Esophagus (tissue), 2 donors: ENCODE measurements around the gene FLOT1. TPM values are rescaled to one million over a fixed set of nuclear protein-coding genes. Genes with fewer than 3 reads are reported as not detected.
A peak's percentile ranks its signal among the peaks of the same experiment; 100 is the strongest.
"Not testable (repeated sequence)": the region's sequence is repeated elsewhere in the genome, so short reads cannot be mapped to it uniquely, and the experiment has no call there.

Experiments used
- H3K27ac ChIP-seq, 2 donors: one replicate each; pipeline ENCODE4 v1.5.1; 2013; ENCODE audit warnings: low read depth in 2 of 2, mild to moderate bottlenecking in 2 of 2, inconsistent platforms in 1 of 2, low read length in 1 of 2, moderate library complexity in 1 of 2
- H3K27me3 ChIP-seq, 2 donors: one replicate each; pipeline ENCODE4 v1.6.1; 2013; ENCODE audit warnings: low read length in 2 of 2, control low read depth in 1 of 2, mild to moderate bottlenecking in 1 of 2; ENCODE audit not compliant: insufficient read depth in 2 of 2, control insufficient read depth in 1 of 2
- H3K36me3 ChIP-seq, 2 donors: one replicate each; pipeline ENCODE4 v1.6.1; 2013; ENCODE audit warnings: low read length in 1 of 2; ENCODE audit not compliant: control insufficient read depth in 2 of 2, insufficient read depth in 2 of 2
- H3K4me1 ChIP-seq, 2 donors: one replicate each; pipeline ENCODE4 v1.6.1; 2013; ENCODE audit warnings: low read length in 1 of 2; ENCODE audit not compliant: control insufficient read depth in 2 of 2, insufficient read depth in 2 of 2
- H3K4me3 ChIP-seq, 2 donors: one replicate each; pipeline ENCODE4 v1.5.1; 2013; ENCODE audit warnings: low read length in 2 of 2, mild to moderate bottlenecking in 2 of 2, low read depth in 1 of 2, moderate library complexity in 1 of 2
- H3K9me3 ChIP-seq, 2 donors: one replicate each; pipeline ENCODE4 v1.6.1; 2013; ENCODE audit warnings: mild to moderate bottlenecking in 2 of 2, low read depth in 1 of 2, low read length in 1 of 2, moderate library complexity in 1 of 2; ENCODE audit not compliant: control insufficient read depth in 2 of 2, insufficient read depth in 1 of 2
- WGBS, 2 donors: extraction: QIAGEN DNeasy Blood & Tissue Kit; methylation state at CpG; one replicate each; pipeline ENCODE4 v1.1.7; 2013; 5-methylcytosine and 5-hydroxymethylcytosine counted together
- polyA plus RNA-seq, 2 donors: library from polyadenylated mRNA; stranded (reverse); fragments of 200-250 nt; gene quantifications; one replicate each; pipeline ENCODE4 v1.2.3, GENCODE V29; 2013
- donor health status: healthy with polysubstance abuse.
- donor health status: Bipolar disorder and iron deficiency.

The FLOT1 gene
- polyA plus RNA-seq, 2 donors, result 80.9 to 87.0 TPM

GRCh38 chr6:30769088-30769852 is 26.8 kb upstream of the FLOT1 start:
- H3K27ac ChIP-seq, result peak overlapping the region; percentile 39 to 81
- no peaks in the 10 kb centered on the region for H3K36me3 ChIP-seq
- H3K4me1 ChIP-seq, result peaks cover 4 to 9% of the 10 kb centered on the region in 2 donors
- WGBS, 2 donors, result 18 to 29% methylated on average over 16 of the region's 16 CpGs
- no peaks in the 10 kb centered on the region for H3K27me3 ChIP-seq
- H3K9me3 ChIP-seq, result no peaks in the 10 kb centered on the region
- no peak overlapping the region for H3K4me3 ChIP-seq

- 94 to 98% methylated on average over 4 of the region's 4 CpGs for WGBS, 2 donors
- no peak overlapping the region for H3K27ac ChIP-seq
- H3K4me3 ChIP-seq, result no peak overlapping the region
- peaks cover 4 to 13% of the 10 kb centered on the region in 2 donors for H3K4me1 ChIP-seq
- H3K9me3 ChIP-seq, result no peaks in the 10 kb centered on the region
- H3K36me3 ChIP-seq, result no peaks in the 10 kb centered on the region
- no peaks in the 10 kb centered on the region for H3K27me3 ChIP-seq
Observed at GRCh38 chr6:30768634-30769087, 26.2 kb upstream of the FLOT1 start.

- H3K27ac ChIP-seq, result no peak overlapping the region
- H3K9me3 ChIP-seq, result no peaks in the 10 kb centered on the region
- WGBS, 2 donors, result 100% methylated on average over 1 of the region's 1 CpG
- peaks cover 4 to 16% of the 10 kb centered on the region in 2 donors for H3K4me1 ChIP-seq
- H3K27me3 ChIP-seq, result no peaks in the 10 kb centered on the region
- H3K4me3 ChIP-seq, result no peak overlapping the region
- H3K36me3 ChIP-seq, result no peaks in the 10 kb centered on the region
Observed at GRCh38 chr6:30767944-30768301, 25.4 kb upstream of the FLOT1 start.

- no peaks in the 10 kb centered on the region for H3K9me3 ChIP-seq
- H3K4me3 ChIP-seq, result no peak overlapping the region
- H3K27me3 ChIP-seq, result no peaks in the 10 kb centered on the region
- no peak overlapping the region for H3K27ac ChIP-seq
- H3K4me1 ChIP-seq, result peaks cover 4 to 16% of the 10 kb centered on the region in 2 donors
- WGBS, 2 donors, result 87 to 93% methylated on average over 9 of the region's 9 CpGs
- H3K36me3 ChIP-seq, result no peaks in the 10 kb centered on the region
Observed at GRCh38 chr6:30767158-30767943, 24.9 kb upstream of the FLOT1 start.

GRCh38 chr6:30766461-30767157 is 24.1 kb upstream of the FLOT1 start:
- Histone ChIP-seq H3K27me3 (no peaks in the 10 kb centered on the region), H3K27ac (no peak overlapping the region), H3K36me3 (no peaks in the 10 kb centered on the region), H3K9me3 (no peaks in the 10 kb centered on the region), H3K4me3 (no peak overlapping the region), H3K4me1 (peaks cover 4 to 16% of the 10 kb centered on the region in 2 donors)
- WGBS, 2 donors, result 78 to 89% methylated on average over 6 of the region's 6 CpGs

GRCh38 chr6:30765495-30765894 is 23.0 kb upstream of the FLOT1 start:
- 70 to 85% methylated on average over 1 of the region's 1 CpG for WGBS, 2 donors
- not testable (repeated sequence) for H3K9me3 ChIP-seq, H3K4me3 ChIP-seq

GRCh38 chr6:30764490-30765043 is 22.1 kb upstream of the FLOT1 start:
- 53 to 58% methylated on average over 13 of the region's 13 CpGs for WGBS, 2 donors
- H3K9me3 ChIP-seq, H3K27me3 ChIP-seq, H3K4me3 ChIP-seq, H3K36me3 ChIP-seq: not testable (repeated sequence)
- Histone ChIP-seq H3K4me1 (peaks cover 8 to 21% of the 10 kb centered on the region in 2 donors), H3K27ac (peak overlapping the region in 1 of 2 donors; percentile 22)

More at GRCh38 chr6:30765495-30765894, 23.0 kb upstream of the FLOT1 start:
- peaks cover 4 to 16% of the 10 kb centered on the region in 2 donors for H3K4me1 ChIP-seq
- not testable (repeated sequence) for H3K27ac ChIP-seq, H3K27me3 ChIP-seq, H3K36me3 ChIP-seq

GRCh38 chr6:30763618-30764489 is 21.4 kb upstream of the FLOT1 start:
- Histone ChIP-seq H3K27ac (peak overlapping the region; percentile 39 to 73), H3K9me3 (no peaks in the 10 kb centered on the region), H3K27me3 (no peaks in the 10 kb centered on the region), H3K4me1 (peaks cover 4 to 16% of the 10 kb centered on the region in 2 donors), H3K4me3 (no peak overlapping the region), H3K36me3 (no peaks in the 10 kb centered on the region)
- WGBS, 2 donors, result 35 to 45% methylated on average over 8 of the region's 8 CpGs
